Neuronal stem cell (in vitro differentiated cells): ENCODE measurements around the gene SPOCK2.

Experiments used
- DNase-seq: peaks from one replicate; pipeline ENCODE4 v3.0.0-alpha.2; 2013; ENCODE audit warnings: low spot score
- H2AFZ ChIP-seq: one replicate; pipeline ENCODE4 v1.6.1; 2013; ENCODE audit warnings: mild to moderate bottlenecking, low read length, inconsistent platforms
- H2AK5ac ChIP-seq: 2 replicates; pipeline ENCODE4 v1.6.1; 2013; ENCODE audit warnings: low read depth, mild to moderate bottlenecking, inconsistent platforms, low read length, moderate library complexity, mixed read lengths
- H2BK120ac ChIP-seq: 2 replicates; pipeline ENCODE4 v1.6.1; 2013; ENCODE audit warnings: low read depth, mild to moderate bottlenecking, inconsistent platforms, low read length, moderate library complexity, mixed read lengths
- H2BK12ac ChIP-seq: one replicate; pipeline ENCODE4 v1.6.1; 2013; ENCODE audit warnings: low read length, inconsistent platforms
- H2BK15ac ChIP-seq: 2 replicates; pipeline ENCODE4 v1.6.1; 2013; ENCODE audit warnings: mild to moderate bottlenecking, low read length, inconsistent platforms, mixed read lengths
- H2BK5ac ChIP-seq: one replicate; pipeline ENCODE4 v1.6.1; 2013; ENCODE audit warnings: inconsistent platforms, mild to moderate bottlenecking, low read length, moderate library complexity
- H3K14ac ChIP-seq: one replicate; pipeline ENCODE4 v1.6.1; 2013; ENCODE audit warnings: low read length, inconsistent platforms
- H3K18ac ChIP-seq: 2 replicates; pipeline ENCODE4 v1.6.1; 2013; ENCODE audit warnings: low read length, inconsistent platforms
- H3K23ac ChIP-seq: 2 replicates; pipeline ENCODE4 v1.6.1; 2013; ENCODE audit warnings: low read depth, mild to moderate bottlenecking, mixed read lengths, low read length, inconsistent platforms; ENCODE audit not compliant: poor library complexity
- H3K27ac ChIP-seq: replicated peaks from 3 replicates; pipeline ENCODE4 v1.5.1; 2013; ENCODE audit warnings: low read length, inconsistent platforms
- H3K27me3 ChIP-seq, 3 experiments: 2 replicates each; pipeline ENCODE4 v1.6.1; 2013; ENCODE audit warnings: low read length in 3 of 3, mild to moderate bottlenecking in 2 of 3, inconsistent platforms in 1 of 3, low read depth in 1 of 3, mixed read lengths in 1 of 3, moderate library complexity in 1 of 3; ENCODE audit not compliant: control insufficient read depth in 3 of 3, insufficient read depth in 3 of 3
- H3K36me3 ChIP-seq, 2 donors: replicated peaks in 1 of 2; 2 replicates each; pipeline ENCODE4 v1.6.1; 2013; ENCODE audit warnings: low read length in 2 of 2; ENCODE audit not compliant: control insufficient read depth in 2 of 2, insufficient read depth in 2 of 2
- H3K4ac ChIP-seq: 2 replicates; pipeline ENCODE4 v1.6.1; 2013; ENCODE audit warnings: inconsistent platforms, mild to moderate bottlenecking, low read length, moderate library complexity
- H3K4me1 ChIP-seq, 2 donors: 1 replicate in 1 of 2; 2 replicates in 1 of 2; pipeline ENCODE4 v1.6.1; 2013; ENCODE audit warnings: low read length in 2 of 2, low read depth in 1 of 2; ENCODE audit not compliant: control insufficient read depth in 2 of 2, insufficient read depth in 1 of 2
- H3K4me2 ChIP-seq: one replicate; pipeline ENCODE4 v1.6.1; 2013; ENCODE audit warnings: mild to moderate bottlenecking, low read length, inconsistent platforms; ENCODE audit not compliant: insufficient read depth, poor library complexity, severe bottlenecking
- H3K4me3 ChIP-seq, 2 donors: 2 replicates each; pipeline ENCODE4 v1.5.1; 2013; ENCODE audit warnings: low read length in 2 of 2, mild to moderate bottlenecking in 2 of 2, inconsistent platforms in 1 of 2, moderate library complexity in 1 of 2
- H3K79me1 ChIP-seq: one replicate; pipeline ENCODE4 v1.6.1; 2013; ENCODE audit warnings: low read depth, mild to moderate bottlenecking, inconsistent platforms, low read length, moderate library complexity
- H3K9ac ChIP-seq: one replicate; pipeline ENCODE4 v1.6.1; 2013; ENCODE audit warnings: mild to moderate bottlenecking, low read depth, low read length, inconsistent platforms; ENCODE audit not compliant: poor library complexity
- H3K9me3 ChIP-seq, 2 donors: replicated peaks in 1 of 2; 2 replicates each; pipeline versions ENCODE3 to v1.6.1; 2013; ENCODE audit warnings: low read length in 2 of 2, mild to moderate bottlenecking in 2 of 2, inconsistent platforms in 1 of 2, low read depth in 1 of 2, mixed read lengths in 1 of 2, moderate library complexity in 1 of 2; ENCODE audit not compliant: control insufficient read depth in 2 of 2, insufficient read depth in 1 of 2
- H4K8ac ChIP-seq: one replicate; pipeline ENCODE4 v1.6.1; 2013; ENCODE audit warnings: low read depth, mild to moderate bottlenecking, inconsistent platforms, low read length, moderate library complexity
- H4K91ac ChIP-seq: one replicate; pipeline ENCODE4 v1.6.1; 2013; ENCODE audit warnings: low read length, low read depth, mild to moderate bottlenecking, inconsistent platforms; ENCODE audit not compliant: poor library complexity
- WGBS, 2 donors: extraction: QIAGEN DNeasy Blood & Tissue Kit; methylation state at CpG; one replicate each; pipeline ENCODE4 v1.1.7; 2013; ENCODE audit warnings: missing lambda C conversion rate in 2 of 2, mixed read lengths in 1 of 2; ENCODE audit not compliant: insufficient read length in 2 of 2, insufficient replicate concordance in 1 of 2; ENCODE audit errors: extremely low coverage in 2 of 2; 5-methylcytosine and 5-hydroxymethylcytosine counted together

The SPOCK2 gene

GRCh38 chr10:72106154-72106849 is 18.0 kb upstream of the SPOCK2 start:
- Histone ChIP-seq H3K4ac (no peak overlapping the region), H3K79me1 (no peaks in the 10 kb centered on the region), H3K9ac (no peak overlapping the region), H2BK120ac (no peak overlapping the region), H3K4me3 (no peak overlapping the region), H4K8ac (no peak overlapping the region), H3K9me3 (no peaks in the 10 kb centered on the region), H2AFZ (no peak overlapping the region), H3K4me1 (peaks cover 3 to 13% of the 10 kb centered on the region in 2 donors), H3K27ac (no peak overlapping the region), H2BK12ac (no peak overlapping the region), H3K36me3 (peaks cover 0 to 11% of the 10 kb centered on the region in 2 donors), H4K91ac (no peak overlapping the region), H3K27me3 (no peaks in the 10 kb centered on the region), H3K18ac (no peak overlapping the region), H2BK5ac (no peak overlapping the region), H3K4me2 (no peak overlapping the region), H3K23ac (no peak overlapping the region), H2BK15ac (no peak overlapping the region), H3K14ac (no peak overlapping the region), H2AK5ac (no peak overlapping the region)
- no peak for DNase-seq
- WGBS, 2 donors, result no CpG with 5 or more reads among the region's 2 CpGs

GRCh38 chr10:72105710-72106109 is 17.4 kb upstream of the SPOCK2 start:
- no peak overlapping the region for H3K18ac ChIP-seq
- no peak overlapping the region for H2BK5ac ChIP-seq
- H2BK120ac ChIP-seq, result no peak overlapping the region
- no peak overlapping the region for H4K91ac ChIP-seq
- no peaks in the 10 kb centered on the region for H3K9me3 ChIP-seq
- peaks cover 3 to 13% of the 10 kb centered on the region in 2 donors for H3K4me1 ChIP-seq
- no peak overlapping the region for H2BK15ac ChIP-seq
- H3K23ac ChIP-seq, result no peak overlapping the region
- H2AFZ ChIP-seq, result no peak overlapping the region
- H3K36me3 ChIP-seq, result peaks cover 0 to 17% of the 10 kb centered on the region in 2 donors
- H3K27me3 ChIP-seq, result no peaks in the 10 kb centered on the region
- no peak overlapping the region for H3K9ac ChIP-seq
- no peak overlapping the region for H2AK5ac ChIP-seq
- H3K27ac ChIP-seq, result no peak overlapping the region
- no peak overlapping the region for H2BK12ac ChIP-seq
- no CpG with 5 or more reads among the region's 5 CpGs for WGBS, 2 donors
- no peak for DNase-seq
- no peaks in the 10 kb centered on the region for H3K79me1 ChIP-seq
- no peak overlapping the region for H3K4me2 ChIP-seq
- H4K8ac ChIP-seq, result no peak overlapping the region
- no peak overlapping the region for H3K14ac ChIP-seq
- no peak overlapping the region for H3K4ac ChIP-seq
- no peak overlapping the region for H3K4me3 ChIP-seq

GRCh38 chr10:72105098-72105475 is 16.7 kb upstream of the SPOCK2 start:
- Histone ChIP-seq H3K4me3 (no peak overlapping the region), H3K79me1 (no peaks in the 10 kb centered on the region), H3K27ac (no peak overlapping the region), H3K4me2 (no peak overlapping the region), H4K8ac (no peak overlapping the region), H2BK120ac (no peak overlapping the region), H3K23ac (no peak overlapping the region), H2AFZ (no peak overlapping the region), H3K4ac (no peak overlapping the region), H2BK5ac (no peak overlapping the region), H2BK12ac (no peak overlapping the region), H2BK15ac (no peak overlapping the region), H3K14ac (no peak overlapping the region), H4K91ac (no peak overlapping the region), H3K9ac (no peak overlapping the region), H3K4me1 (peaks cover 3 to 13% of the 10 kb centered on the region in 2 donors), H3K9me3 (no peaks in the 10 kb centered on the region), H3K27me3 (no peaks in the 10 kb centered on the region), H3K36me3 (peaks cover 0 to 18% of the 10 kb centered on the region in 2 donors), H2AK5ac (no peak overlapping the region), H3K18ac (no peak overlapping the region)
- DNase-seq, result no peak
- no CpG with 5 or more reads among the region's 9 CpGs for WGBS, 2 donors

GRCh38 chr10:72104472-72105097 is 16.2 kb upstream of the SPOCK2 start:
- no CpG with 5 or more reads among the region's 8 CpGs for WGBS, 2 donors
- Histone ChIP-seq H2BK5ac (no peak overlapping the region), H3K14ac (no peak overlapping the region), H4K8ac (no peak overlapping the region), H2BK120ac (no peak overlapping the region), H2AFZ (no peak overlapping the region), H3K4me1 (peaks cover 3 to 13% of the 10 kb centered on the region in 2 donors), H2BK12ac (no peak overlapping the region), H3K4me3 (no peak overlapping the region), H3K23ac (no peak overlapping the region), H3K4ac (no peak overlapping the region), H3K18ac (no peak overlapping the region), H3K27me3 (no peaks in the 10 kb centered on the region), H2AK5ac (no peak overlapping the region), H3K27ac (no peak overlapping the region), H4K91ac (no peak overlapping the region), H2BK15ac (no peak overlapping the region), H3K79me1 (no peaks in the 10 kb centered on the region), H3K4me2 (no peak overlapping the region), H3K9me3 (no peaks in the 10 kb centered on the region), H3K36me3 (peaks cover 0 to 18% of the 10 kb centered on the region in 2 donors), H3K9ac (no peak overlapping the region)
- no peak for DNase-seq
